Measurements from ENCODE around the gene ID1.
A peak's percentile ranks its signal among the peaks of the same experiment; 100 is the strongest.

The ID1 gene

GRCh38 chr20:31587545-31588389, 17.3 kb upstream of the ID1 start:
- TF ChIP-seq CTCF (IDR thresholded peaks at IDR 0.05; ENCODE audit: low read depth, low read length, poor library complexity, severe bottlenecking) (no peak), EZH2phosphoT487 (IDR thresholded peaks at IDR 0.05; ENCODE audit: borderline replicate concordance, low read length) (no peak)
- Histone ChIP-seq H3K4me3 (ENCODE audit: low read length) (no peak overlapping the region), H3K27ac (ENCODE audit: low read depth, low read length) (no peak overlapping the region), H3K4me2 (ENCODE audit: low read length) (peak overlapping the region; percentile 33), H3K79me2 (ENCODE audit: control insufficient read depth, low read length) (no peaks in the 10 kb centered on the region), H3F3A (ENCODE audit: control insufficient read depth, insufficient read depth) (no peaks in the 10 kb centered on the region), H3K27me3 (ENCODE audit: control insufficient read depth, low read length) (peaks cover 15% of the 10 kb centered on the region), H3K4me1 (ENCODE audit: control insufficient read depth, low read length) (0 out of 2 replicates have a peak, but pooled peaks cover 3% of the 10 kb centered on the region), H3K36me3 (ENCODE audit: control insufficient read depth, low read length) (no peaks in the 10 kb centered on the region), H3K9me2 (replicated peaks; ENCODE audit: control insufficient read depth, low read length) (no peaks in the 10 kb centered on the region), H3K9me3 (ENCODE audit: control insufficient read depth, insufficient read depth, low read length) (no peaks in the 10 kb centered on the region), H4K20me1 (ENCODE audit: control insufficient read depth, insufficient read depth, low read depth, low read length) (no peaks in the 10 kb centered on the region)

- H3K27ac ChIP-seq (ENCODE audit: low read depth, low read length) = no peak overlapping the region
- H3K9me2 ChIP-seq (replicated peaks; ENCODE audit: control insufficient read depth, low read length) = no peaks in the 10 kb centered on the region
- TF ChIP-seq EZH2phosphoT487 (IDR thresholded peaks at IDR 0.05; ENCODE audit: borderline replicate concordance, low read length) (no peak), CTCF (IDR thresholded peaks at IDR 0.05; ENCODE audit: low read depth, low read length, poor library complexity, severe bottlenecking) (no peak)
These were observed 14.3 kb upstream of the ID1 start for GRCh38 chr20:31590717-31591225.

GRCh38 chr20:31593221-31594001, 11.7 kb upstream of the ID1 start:
- no peak overlapping the region for H3K4me3 ChIP-seq (ENCODE audit: low read length)
- TF ChIP-seq CTCF (IDR thresholded peaks at IDR 0.05; ENCODE audit: low read depth, low read length, poor library complexity, severe bottlenecking) (no peak), EZH2phosphoT487 (IDR thresholded peaks at IDR 0.05; ENCODE audit: borderline replicate concordance, low read length) (no peak)
- no peaks in the 10 kb centered on the region for H4K20me1 ChIP-seq (ENCODE audit: control insufficient read depth, insufficient read depth, low read depth, low read length)
- H3F3A ChIP-seq (ENCODE audit: control insufficient read depth, insufficient read depth) = no peaks in the 10 kb centered on the region
- no peaks in the 10 kb centered on the region for H3K4me1 ChIP-seq (ENCODE audit: control insufficient read depth, low read length)
- no peaks in the 10 kb centered on the region for H3K9me2 ChIP-seq (replicated peaks; ENCODE audit: control insufficient read depth, low read length)
- no peaks in the 10 kb centered on the region for H3K79me2 ChIP-seq (ENCODE audit: control insufficient read depth, low read length)
- no peaks in the 10 kb centered on the region for H3K9me3 ChIP-seq (ENCODE audit: control insufficient read depth, insufficient read depth, low read length)
- no peaks in the 10 kb centered on the region for H3K36me3 ChIP-seq (ENCODE audit: control insufficient read depth, low read length)
- no peak overlapping the region for H3K27ac ChIP-seq (ENCODE audit: low read depth, low read length)
- peaks cover 2% of the 10 kb centered on the region for H3K27me3 ChIP-seq (ENCODE audit: control insufficient read depth, low read length)
- H3K4me2 ChIP-seq (ENCODE audit: low read length) = no peak overlapping the region

More at GRCh38 chr20:31590717-31591225, 14.3 kb upstream of the ID1 start:
- H3K79me2 ChIP-seq (ENCODE audit: control insufficient read depth, low read length) = no peaks in the 10 kb centered on the region
- no peaks in the 10 kb centered on the region for H4K20me1 ChIP-seq (ENCODE audit: control insufficient read depth, insufficient read depth, low read depth, low read length)
- H3F3A ChIP-seq (ENCODE audit: control insufficient read depth, insufficient read depth) = no peaks in the 10 kb centered on the region
- no peaks in the 10 kb centered on the region for H3K9me3 ChIP-seq (ENCODE audit: control insufficient read depth, insufficient read depth, low read length)
- 0 out of 2 replicates have a peak, but pooled peaks cover 3% of the 10 kb centered on the region for H3K4me1 ChIP-seq (ENCODE audit: control insufficient read depth, low read length)
- H3K4me3 ChIP-seq (ENCODE audit: low read length) = no peak overlapping the region
- H3K27me3 ChIP-seq (ENCODE audit: control insufficient read depth, low read length) = peaks cover 15% of the 10 kb centered on the region
- no peaks in the 10 kb centered on the region for H3K36me3 ChIP-seq (ENCODE audit: control insufficient read depth, low read length)
- H3K4me2 ChIP-seq (ENCODE audit: low read length) = no peak overlapping the region

All from DOHH2 (cell line).